Activated CD4-positive, alpha-beta T cell treated with anti-CD3 and anti-CD28 coated beads, Interleukin-2, amount 50 U/mL, for 16 hours (primary cell): ENCODE measurements around the gene PDE6D.
"Not testable (repeated sequence)": the region's sequence is repeated elsewhere in the genome, so short reads cannot be mapped to it uniquely, and the experiment has no call there.

Experiments
- DNase-seq: peaks from one replicate; pipeline ENCODE4 v3.0.0-alpha.2; 2020

Gene PDE6D

DNA sequence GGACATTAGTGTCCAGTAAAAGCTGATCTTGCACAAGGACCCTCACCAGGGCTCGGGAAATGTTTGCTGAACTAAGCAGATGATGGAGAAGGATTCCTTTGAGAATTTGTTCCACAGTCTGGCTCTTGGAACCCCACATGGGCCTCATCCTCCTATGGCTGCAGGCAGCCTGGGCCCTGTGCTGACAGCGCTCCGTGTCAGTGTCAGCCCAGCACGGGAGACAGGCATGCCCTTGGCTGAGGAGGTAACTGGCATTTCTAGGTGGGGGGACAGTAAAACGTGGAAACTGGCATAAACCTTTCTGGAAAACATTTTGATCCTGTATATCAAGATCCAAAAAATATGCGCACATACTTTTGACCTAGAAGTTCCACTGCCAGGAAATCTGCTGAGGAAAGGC, 62.3 kb downstream of the PDE6D start:
- no peak for DNase-seq

DNA sequence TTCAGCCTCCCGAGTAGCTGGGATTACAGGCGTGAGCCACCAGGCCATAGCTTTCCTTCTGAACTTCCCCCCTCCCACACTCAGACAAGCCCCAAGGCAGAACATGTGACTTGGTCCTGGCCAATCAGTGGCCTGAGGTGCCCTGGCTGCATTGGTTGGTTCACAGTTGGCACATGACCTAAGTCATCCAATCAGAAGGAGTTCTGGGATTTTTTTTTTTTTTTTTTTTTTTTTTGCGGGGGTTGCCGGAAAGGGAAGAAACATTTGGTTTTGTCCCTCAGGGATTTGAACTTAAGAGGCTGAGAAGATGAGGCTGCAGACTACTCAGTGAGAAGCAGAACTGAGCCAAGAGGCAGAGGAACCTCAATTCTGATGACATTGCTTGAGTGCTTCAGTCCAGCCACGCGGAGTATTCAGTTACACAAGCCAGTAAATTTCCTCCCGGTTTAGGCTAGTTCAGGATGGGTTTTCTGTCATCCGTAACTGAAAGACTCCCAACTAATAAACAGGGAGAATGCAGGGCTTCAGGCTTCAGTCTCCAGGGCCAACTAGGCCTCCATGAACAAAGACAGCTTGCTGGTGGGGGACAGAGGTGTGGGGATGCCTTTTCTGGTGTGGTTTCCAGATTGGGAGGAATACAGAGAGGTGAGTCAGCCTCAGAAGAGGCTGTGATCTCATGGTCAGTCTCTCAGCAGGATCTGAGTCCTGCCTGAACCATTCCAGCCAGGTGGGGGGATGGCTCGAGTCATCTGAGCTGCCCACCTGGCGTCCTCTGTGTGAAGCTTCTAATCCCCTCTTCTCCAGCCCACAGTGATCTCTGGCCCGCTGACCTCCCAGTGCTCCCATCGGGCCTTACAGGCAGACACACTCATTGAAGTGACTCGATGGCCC, 63.6 kb downstream of the PDE6D start:
- DNase-seq, result peak; percentile 29

DNA sequence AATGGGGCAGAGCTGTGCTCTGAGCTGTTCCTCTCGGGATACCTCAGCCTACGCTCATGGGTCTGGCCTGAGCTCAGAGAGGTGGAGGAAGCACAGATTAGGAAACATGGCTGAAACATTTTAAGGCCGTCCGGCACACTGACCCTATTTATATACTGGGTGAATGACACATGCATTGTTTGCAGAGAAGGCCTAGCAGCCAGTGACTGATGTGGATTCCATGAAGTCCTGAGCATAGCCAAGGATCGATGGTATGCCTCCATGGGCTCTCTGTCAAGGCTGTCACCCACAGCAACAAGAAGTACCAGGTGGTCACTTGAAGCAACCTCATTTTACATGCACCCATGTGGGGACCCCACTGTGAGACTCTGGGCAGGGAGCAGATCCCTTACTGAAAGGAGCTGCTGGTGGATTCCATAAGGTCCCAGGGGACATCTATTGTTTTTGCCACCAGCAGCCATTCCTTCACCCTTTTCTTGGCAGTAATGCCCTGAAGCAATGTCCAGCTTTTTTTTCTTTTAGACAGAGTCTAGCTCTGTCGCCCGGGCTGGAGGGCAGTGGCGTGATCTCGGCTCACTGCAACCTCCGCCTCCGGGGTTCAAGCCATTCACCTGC, 64.3 kb downstream of the PDE6D start:
- no peak for DNase-seq

DNA sequence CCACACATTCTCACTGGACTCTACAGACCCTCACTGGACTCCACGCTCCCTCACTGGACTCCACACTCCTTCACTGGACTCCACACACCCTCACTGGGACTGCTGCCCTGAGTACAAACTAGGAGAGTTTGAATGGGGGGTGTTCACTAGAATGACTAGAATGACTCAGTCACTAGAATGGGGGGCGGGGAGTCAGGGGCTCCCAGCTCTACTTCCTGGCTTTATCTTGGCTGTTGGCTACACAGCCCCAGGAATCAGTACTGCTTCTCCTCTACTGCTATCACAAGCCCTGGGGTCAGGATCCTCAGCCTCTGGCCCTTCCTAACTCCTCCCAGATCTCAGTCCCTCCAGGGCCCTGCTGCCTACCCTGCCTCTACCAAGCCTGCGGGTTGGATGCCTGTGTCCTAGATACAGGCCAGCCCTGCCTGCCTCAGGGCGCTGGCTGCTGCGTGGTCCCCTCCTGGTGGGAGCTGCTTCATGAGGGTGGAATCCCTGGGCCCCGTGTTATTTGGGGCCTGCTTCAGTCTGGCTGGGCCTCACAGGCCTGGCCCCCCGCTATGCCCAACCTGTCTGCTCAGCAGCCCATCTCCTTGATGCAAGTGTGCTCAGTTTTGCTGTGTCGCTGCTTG, 65.0 kb downstream of the PDE6D start:
- peak; percentile 8 for DNase-seq

DNA sequence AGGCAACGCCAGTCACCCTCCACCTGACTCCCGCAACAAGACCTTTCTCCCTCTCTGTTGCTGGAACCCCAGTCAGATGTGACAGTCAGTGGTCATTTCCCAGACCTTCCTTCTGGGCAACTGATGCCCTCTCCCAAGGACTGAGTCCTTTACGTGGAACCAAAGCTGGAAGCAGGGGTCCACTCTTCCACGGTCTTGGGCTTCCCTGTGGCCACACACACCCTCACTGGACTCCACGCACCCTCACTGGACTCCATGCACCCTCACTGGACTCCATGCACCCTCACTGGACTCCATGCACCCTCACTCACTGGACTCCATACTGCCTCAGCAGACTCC, 65.6 kb downstream of the PDE6D start:
- no peak for DNase-seq

DNA sequence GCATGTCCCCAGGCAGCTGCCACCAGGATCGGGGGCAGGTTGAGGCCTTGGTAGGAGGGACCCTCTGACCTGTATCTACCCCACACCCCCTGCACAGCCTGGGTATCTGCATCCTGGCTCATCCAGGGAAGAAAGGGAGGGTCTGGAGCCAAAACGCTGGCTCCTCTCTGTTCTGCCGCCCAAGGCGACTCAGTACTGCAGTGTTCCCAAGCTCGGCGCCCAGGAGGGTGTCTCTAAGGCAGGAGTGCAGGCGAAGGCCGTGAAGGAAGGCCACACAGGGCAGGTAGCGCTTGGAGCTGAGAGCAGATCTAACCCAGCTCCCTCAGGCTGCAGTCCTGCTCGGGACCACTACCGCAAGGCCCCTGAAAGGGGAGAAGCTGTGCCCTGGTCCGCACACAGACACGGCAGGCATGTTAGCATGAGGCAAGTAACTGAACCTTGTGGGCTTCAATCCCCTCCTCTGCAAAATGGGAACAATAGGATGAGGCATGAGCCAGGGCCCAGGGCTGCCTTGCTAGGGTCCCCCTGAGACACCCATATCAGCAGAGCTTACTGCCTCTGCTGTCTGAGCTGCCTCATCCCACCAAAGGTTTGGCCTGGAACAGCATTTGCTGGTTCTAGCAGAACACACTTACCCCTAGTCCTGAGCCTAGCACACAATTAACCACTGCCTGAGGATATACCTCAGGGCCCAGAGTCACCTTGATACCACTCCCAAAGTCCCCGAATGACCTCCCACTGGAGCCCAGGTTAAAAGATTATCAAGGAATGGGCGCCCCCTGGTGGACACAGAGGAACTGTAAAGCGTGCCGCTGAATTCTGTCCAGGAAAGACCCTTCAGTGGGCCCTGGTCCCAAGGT, 66.2 kb downstream of the PDE6D start:
- peak; percentile 80 for DNase-seq

DNA sequence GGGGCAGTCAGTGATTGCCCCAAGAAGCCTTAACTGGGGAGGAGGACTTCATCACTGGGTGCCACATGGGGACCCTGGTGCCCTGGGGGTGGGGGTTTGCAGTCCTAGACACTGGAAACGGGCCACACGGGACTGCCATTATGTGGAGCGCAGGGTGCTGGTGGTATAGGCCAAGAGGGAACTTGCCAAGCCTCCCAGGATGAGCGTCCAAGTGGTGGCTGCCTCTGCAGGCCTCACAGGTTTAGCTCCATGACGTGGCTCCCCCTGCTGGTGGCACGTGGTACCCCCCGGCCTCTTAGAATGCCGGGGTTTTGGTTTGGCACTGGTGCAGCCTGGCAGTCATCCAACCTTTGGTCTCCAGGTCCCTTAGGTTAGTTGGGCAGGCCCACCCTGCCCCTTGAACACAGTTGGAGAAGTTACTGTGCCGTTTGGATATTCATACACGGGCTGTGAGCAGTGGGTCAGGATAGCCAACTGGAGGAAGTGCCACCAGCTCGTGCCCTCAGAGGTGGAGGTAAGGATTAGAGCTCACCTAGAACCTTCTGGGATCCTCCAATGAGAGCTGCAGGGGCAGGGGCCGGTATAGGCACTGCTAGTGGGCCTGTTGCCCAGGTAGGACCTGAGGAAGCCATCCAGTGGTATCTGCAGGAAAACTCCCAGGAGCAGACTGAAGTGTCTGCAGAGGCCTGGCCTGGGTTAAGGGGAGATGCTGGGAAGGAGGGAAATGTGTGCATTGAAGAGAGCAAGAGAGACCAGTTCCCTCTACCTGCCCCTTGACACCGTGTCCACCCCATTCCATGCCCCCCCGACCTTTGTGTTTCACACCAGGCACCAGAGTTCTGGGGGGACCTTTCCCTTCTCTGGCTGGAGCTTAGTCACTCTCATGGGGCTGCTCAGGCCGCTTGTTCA, 67.1 kb downstream of the PDE6D start:
- peak; percentile 92 for DNase-seq

DNA sequence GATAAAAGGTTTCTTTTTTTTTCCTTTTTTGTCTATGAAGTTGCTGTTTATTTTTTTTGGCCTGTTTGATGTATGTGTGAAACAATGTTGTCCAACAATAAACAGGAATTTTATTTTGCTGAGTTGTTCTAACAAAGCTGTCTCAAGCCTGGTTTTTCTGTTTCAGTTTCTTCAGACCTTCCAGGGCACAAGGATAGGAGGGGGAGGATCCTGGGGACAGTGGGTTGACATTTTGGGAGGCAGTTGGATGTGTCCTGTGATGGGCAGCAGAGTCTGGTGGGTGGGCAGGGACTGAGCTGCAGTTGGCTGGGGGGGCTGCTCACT, 67.7 kb downstream of the PDE6D start:
- not testable (repeated sequence) for DNase-seq

DNA sequence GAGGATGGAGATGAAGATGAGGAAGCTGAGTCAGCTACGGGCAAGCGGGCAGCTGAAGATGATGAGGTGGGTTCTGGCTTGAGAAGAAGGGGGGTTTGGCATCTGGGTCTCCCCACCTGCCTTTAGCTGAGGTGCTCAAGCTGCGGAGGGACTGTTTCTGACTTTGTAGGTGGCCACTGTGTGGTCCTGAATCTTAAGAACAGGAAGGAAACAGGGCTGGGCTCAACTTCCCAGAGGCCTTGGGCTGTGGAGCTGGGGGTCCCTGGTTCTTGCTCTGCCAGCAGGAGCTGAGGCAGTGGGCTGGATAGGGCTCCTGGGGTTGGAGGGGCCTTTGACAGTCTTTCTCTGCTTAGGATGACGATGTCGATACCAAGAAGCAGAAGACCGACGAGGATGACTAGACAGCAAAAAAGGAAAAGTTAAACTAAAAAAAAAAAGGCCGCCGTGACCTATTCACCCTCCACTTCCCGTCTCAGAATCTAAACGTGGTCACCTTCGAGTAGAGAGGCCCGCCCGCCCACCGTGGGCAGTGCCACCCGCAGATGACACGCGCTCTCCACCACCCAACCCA, 68.5 kb downstream of the PDE6D start:
- DNase-seq, result peak; percentile 29

DNA sequence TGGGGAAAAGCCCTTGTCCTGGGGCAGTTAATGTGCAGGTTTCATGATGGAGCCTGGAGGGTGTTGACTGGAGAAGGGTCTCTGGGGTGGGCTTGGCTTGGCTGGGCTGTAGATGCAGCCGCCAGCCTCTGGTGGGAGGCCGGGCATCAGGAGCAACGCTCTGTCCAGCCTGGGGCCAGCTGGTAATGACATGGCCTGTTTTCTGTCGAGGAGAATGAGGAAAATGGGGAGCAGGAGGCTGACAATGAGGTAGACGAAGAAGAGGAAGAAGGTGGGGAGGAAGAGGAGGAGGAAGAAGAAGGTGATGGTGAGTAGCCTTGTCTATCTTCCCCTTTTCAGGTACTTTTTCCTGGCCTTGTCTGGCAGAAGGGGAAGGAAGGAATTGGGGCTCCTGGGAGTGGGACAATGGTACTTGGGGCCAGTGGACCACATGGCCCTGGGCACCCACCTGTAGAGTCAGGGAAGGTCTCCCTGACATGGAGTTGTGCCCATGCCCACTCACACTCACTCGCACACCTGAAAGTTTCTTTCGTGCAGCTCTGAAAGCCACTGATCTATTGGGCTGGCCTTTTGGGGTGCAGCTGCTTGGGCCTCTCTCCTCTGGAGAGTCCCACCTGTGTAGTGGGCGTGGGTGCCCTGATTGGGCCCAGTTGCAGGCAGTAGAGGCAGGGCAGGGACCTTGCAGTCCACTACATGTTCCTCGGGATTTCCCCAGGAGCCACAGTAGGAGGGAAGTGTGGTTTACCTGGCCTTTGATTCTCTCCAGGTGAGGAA, 69.2 kb downstream of the PDE6D start:
- DNase-seq, result peak; percentile 21

DNA sequence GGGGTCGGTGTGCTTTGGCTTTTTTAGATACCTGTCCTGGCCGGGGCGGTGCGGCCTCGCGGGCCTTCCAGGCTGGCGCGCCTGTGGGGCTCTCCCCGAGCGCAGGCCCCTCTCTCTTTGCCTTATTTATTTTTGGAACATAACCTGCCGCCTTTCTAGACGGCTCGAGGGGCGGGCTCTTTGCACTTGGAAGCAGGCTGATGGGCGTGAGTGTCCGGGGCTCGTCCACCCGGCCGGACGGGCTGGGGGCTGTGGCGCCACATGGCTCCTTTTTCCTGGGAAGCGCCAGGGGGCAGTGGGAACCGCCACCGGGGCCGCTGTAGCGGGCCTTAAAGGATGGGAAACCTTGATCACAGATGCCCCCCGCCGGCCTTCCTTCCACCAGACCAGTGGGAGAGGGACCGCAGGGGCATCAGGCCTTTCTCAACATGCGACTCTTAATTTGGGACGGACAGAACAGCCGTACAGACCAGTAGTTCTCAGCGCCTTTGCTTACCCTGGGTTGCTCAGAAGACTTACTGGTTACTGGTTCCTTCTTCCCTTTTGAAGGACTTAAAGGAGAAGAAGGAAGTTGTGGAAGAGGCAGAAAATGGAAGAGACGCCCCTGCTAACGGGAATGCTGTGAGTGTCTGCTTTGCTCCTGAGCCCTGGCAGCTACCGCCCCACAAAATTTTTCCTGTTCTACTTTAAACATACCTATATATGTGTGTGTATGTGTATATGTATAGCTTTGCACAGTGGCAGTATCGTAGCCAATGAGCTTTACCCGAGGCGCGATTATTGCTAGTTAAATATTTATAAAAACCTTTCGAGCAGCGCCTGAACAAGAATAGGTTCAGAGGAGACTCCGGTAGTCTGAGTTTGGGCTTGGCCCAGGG, 70.0 kb downstream of the PDE6D start:
- DNase-seq, result peak; percentile 18

DNA sequence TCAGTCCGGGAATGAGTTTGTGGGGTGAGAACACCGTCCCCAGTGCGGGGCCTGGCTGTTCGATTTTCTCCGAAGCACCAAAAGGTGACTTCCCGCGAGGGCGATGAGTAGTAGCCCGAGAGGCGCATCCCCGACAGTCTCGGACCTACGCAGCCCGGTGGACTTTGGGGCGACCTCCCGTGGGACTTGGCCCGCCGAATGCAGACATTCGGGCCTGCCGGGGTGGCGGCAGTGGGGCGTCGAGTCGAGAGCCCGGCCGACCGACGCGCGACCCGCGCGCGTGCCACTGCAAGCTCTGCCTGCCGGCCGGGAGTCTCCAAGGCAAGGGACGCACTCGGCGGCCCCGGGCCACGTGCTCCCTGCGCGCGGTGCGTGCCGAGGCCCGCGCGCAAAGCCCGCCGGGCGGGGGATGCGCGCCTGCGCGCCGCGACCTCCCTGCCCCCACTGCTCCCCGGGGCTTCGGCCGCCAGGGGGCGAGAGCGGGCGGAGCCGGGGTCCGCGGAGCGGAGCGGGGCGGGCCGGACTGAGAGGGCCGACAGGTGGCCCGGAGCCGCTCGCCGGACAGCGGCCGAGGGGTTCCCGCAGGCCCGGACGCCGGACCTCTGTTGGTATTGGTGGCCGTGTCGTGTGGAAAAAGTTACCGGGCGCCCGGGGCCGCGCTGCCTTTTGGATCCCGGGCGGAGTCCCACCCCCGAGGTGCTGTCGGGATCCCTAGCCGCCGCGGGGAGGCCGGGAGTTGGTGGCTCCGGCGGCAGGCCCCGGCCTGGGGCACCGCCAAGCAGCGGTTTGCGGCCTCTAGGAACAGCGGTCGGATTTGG, 70.9 kb downstream of the PDE6D start:
- peak; percentile 85 for DNase-seq

DNA sequence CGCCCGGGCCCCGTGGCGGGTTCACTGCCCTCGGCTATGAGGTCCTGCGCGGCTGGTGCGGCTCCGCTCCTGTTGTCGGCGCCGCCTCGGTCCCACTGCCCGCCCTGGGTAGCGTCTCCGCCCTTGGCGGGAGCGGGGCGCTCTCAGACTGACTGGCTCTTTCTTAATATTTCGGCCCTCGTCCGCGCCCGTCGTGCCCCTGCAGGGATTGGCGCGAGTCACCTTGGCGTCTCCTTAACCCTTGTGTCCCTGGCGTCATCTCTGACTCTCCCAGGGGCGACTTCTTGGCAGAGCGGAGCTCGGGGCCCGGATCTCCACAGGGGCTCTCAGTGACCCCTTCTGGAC, 71.5 kb downstream of the PDE6D start:
- no peak for DNase-seq

DNA sequence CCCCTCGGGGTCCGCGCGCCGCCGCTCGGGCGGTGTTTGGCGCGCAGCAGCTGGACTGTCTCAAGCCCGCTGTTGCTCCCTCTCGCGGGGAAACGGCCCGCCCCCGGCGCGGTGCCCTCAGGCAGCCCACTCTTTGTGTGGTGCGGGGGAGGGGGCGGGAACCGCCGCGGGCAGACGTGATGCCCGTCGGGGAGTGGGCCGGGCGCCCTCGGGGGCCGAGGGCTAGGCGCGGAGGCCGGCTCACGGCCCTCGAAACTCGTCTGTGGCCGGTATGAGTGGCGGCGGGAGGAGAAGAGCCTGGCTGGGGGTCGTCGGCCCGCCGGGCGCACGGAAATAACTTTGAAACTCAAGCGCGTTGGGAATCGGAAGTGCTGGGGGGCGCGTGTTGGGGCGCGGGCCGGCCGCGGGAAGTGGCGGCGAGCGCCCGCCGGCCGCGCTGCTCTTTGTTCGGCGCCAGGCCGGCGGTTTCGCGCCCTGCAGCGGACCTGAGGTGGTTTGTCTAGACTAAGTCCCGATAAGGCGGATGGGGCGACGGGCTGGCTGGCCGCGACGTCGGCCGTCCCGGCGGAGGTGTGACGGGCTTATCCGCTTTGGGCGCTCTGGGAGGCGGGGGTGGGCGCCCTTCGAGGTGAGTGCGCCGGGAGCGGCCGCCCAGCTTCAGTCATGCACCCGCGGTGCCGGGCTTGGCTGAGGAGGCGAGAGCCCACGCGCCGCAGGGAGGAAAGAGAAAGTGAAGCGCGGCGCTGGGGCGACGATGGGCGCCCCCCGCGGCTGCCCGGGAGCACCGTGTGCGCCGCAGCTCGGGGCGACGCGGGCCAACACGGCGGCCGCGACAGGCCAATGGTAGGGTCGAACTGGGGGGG, 72.1 kb downstream of the PDE6D start:
- peak; percentile 56 for DNase-seq

DNA sequence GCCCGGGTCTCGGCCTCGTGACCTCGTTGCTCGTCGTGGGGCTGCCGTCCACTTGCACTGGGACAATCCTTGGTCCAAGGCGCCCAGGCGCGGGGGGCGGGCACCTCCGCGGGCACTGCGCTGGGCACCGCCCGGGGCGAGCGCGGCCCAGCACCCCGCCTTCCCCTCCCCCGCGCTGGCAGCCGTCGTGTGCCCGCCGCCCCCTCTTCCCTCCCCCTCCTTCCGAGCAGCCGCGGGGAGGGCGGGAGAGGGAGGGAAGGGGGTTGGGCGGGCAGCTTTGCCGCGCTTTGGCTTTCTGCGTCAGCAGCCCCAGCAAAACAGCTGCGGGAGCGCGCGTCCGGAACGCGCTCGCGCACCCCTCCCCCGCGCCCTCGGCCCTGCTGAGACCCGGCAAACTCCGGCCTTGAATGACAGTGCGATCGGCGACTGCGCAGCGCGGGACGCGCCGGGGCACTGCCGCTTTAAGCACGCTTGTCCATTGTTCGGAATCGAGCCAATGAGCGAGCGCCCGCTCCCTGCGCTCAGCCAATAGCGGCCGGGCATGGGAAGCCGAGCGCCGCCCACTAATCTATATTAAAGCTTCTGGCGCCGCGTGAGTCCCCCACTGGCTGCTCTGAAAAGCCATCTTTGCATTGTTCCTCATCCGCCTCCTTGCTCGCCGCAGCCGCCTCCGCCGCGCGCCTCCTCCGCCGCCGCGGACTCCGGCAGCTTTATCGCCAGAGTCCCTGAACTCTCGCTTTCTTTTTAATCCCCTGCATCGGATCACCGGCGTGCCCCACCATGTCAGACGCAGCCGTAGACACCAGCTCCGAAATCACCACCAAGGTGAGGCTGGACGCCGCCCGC, 72.9 kb downstream of the PDE6D start, which contains the start of gene PTMA:
Gene PTMA (plus strand): TSS at position 599 of the 846 bp plus-strand sequence. CDS start 182 bp downstream, at position 781.
- DNase-seq, result peak; percentile 100

DNA sequence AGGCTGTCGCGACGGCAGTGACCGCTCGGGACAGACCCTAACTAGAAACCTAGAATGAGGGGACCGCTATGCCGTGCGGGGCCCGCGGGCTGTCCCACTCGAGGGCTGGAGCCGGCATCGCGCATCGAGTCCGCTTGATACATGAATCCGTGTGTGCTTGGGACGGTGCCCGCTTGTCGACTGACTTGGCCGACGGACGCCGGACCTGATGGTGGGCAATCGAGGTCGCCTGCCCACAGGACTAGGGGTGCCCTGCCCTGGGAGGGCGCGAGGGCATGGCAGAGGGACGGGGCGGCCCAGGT, 73.5 kb downstream of the PDE6D start:
- DNase-seq, result peak; percentile 48
